DMS114 treated with DMSO at 0.1 percent for 48 hours (cell line): ENCODE results near the gene ITPKB.

Experiments used
- DNase-seq: peaks from one replicate; lab custom pipeline; 2025; ENCODE audit not compliant: unreplicated experiment; lab: John Stamatoyannopoulos, UW

ITPKB gene

GRCh38 chr1:226686440-226687425, 52.3 kb downstream of the ITPKB start:
- no peak for DNase-seq

DNA sequence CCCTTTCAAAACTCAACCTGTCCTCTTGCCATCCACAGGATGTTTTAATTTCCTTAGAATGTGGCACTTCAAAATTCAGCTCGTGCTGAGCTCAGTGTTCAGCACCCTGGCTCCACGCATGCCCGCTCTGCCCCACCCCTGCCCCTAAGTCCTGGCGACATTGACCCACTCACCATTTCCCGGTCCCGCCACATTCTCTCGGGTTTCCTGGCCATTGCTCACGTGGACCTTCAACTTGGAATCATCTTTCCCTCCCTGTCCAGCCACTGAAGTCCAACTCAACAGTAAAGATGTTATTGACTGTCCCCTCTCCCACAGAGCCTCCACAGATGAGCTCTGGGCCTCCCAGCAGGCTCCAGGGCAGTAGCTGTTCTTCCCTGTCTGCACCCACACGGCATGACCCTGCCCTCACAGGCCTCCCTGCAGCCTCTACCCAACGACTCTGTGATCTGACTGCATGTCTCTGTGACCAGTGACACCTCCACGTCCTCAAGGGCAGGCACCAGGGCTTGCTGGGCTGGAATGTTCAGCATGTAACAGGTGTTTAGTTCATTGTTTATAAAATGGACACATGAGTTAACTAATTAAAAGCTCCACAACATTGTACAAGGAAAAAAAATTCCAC, 53.8 kb downstream of the ITPKB start:
- no peak for DNase-seq

- DNase-seq = no peak
Measured at GRCh38 chr1:226684026-226684425, 55.1 kb downstream of the ITPKB start.

DNA sequence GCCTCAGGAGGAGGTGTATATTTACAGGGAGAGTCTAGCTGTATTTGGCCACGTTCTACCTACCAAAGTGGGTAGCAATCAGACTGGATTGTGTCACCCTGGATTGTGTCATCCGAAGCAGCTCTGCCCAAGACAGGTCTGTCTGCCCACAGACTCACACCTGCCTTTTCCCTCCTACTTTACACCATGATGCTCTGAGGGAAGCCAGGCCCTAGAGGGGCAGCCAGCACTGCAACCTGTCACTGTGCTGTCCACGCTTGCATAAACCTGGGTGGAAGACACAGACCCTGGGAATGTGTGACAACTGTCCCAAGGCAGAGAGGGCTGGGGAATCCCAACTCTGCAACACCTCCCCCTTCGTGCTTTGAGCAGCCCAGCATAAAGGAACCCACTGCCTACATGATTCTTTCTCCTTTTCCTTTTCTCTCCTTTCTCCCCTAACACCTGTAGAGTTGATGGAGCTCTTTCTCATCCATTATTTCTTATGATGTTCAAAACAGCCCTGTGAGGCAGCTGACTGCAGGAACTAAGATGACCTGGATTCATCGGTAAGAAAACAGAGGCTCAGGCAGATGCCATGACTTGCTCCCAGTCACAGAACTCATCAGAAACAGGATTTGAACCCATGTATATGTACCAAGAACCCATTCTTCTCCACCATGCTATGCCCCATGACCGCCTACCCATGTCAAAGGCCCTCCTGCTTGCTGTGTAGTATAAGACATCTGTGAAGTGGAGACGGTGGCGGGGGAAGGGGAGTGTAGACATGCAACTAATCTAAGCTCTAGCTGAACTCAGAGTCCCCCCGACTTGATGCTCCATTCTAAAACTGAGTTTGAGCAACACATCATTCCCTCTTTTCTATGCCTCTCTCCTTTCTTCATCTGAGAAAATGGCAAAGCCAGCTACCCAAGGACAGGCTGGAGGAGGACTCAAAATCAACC, 55.9 kb downstream of the ITPKB start:
- no peak for DNase-seq

DNA sequence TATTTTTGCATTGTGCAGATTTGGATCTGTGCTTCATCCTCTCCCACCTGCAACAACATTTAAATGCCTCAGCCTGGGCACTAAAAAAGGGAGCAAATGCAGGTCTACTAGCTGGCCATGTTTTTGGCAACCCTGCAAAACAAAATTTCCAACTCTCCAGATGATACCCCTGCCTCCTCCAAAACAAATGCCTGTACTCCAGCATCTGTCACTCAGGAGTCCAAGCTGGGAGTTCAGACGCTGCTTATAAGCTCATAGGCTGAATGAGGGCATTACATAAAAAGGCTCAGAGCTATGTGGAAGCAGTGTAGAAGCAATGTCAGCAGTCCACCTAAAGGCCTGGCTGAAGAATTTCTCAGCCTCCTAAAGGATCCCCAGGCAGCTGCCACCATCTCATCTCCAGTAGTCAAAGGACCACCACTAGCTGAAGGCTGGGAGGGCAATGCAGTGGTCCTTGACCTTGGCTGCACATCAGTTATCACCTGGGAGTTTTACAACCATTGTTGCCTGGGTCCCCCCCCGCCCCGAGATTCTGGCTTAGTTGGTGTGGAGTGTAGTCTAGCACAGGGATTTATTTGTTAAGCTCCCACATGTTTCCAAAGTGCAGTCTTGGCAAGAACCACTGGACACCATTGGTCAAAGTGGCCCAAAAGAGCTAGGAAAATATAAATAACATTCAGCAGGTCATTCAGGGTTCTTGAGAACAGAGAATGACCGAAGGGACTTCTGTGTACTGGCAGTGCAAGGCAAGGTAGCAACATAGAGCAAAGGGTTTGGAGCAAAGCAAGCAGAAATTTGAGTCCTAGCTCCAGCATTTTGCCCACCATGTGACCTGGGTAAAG, 57.2 kb downstream of the ITPKB start:
- no peak for DNase-seq

DNA sequence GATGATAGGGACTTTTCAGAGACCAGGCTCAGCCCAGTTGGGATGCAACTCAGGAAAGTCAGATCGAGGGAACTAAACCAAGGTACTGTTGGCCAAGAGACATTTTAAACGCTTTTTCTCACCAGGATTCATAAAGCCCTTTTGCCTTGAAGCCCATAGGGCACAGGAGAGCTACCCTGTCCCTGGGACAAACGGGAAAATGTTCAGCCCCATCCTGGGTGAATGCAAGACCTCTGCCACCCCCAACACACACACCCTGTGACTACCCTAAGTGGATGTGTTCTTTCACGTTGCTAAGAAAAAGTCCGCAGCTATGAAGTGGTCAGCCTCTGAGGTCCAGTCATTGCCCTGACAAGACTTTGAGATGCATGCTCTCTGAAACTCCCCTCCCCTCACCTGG, 58.4 kb downstream of the ITPKB start:
- no peak for DNase-seq

GRCh38 chr1:226679853-226680516, 59.1 kb downstream of the ITPKB start:
- no peak for DNase-seq

DNA sequence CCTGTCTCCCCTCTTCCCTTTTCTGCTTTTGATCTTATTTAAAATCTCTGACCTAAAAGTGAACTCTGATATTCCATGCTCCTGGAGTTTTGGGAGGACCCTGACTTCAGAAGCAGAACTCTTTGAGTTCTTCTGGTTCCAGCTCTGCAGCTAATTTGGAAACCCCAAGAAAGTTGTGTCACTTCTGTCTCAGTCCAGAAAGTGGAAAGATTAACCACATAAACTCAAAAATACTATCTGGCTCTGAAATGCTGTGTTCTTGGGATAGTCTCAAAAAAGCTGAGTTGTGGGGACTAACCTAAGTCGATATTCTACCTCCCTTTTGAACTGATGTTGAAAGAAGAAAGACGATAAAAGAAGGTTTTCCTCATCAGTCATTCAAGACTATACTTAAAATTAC, 59.8 kb downstream of the ITPKB start:
- no peak for DNase-seq

GRCh38 chr1:226678701-226679100, 60.4 kb downstream of the ITPKB start:
- DNase-seq = no peak

DNA sequence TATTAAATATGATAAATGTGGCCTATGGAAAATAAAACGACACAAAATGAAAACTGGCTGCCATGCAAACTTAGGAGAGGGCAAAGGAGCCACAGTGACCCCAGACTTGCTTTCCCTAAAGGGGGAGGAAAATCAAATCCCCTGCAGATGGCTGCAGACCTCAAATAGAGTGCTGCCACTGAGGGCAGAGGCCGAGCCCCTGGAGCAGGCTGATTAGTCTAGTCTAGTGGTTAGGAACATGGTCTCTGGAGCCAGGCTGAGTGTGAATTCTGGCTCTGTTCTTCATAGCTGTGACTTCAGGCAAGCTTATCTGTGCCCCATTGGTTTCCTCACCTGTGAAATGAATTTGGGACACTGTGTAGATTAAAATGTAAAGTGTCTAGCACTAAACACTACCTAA, 60.8 kb downstream of the ITPKB start:
- no peak for DNase-seq

- DNase-seq = no peak
Measured at GRCh38 chr1:226677027-226678020, 61.8 kb downstream of the ITPKB start.

DNA sequence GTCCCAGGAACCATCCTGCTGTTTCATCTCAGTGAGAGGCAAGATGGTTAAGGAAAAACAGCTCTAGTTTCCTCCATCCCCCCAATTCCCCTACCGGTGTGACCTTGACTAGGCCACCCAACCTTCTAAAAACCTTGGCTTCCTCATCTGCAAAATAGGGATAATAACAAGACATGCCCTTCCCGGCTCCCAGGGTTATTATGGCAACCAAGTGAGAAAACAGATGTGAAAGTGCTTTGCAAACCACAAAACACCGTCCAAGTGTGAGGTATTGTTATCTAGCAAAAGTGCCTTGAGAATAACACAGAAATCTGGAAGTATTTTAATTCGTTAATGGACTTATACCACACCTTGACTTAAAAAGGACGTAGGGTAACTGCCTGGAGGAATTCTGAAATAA, 62.7 kb downstream of the ITPKB start:
- DNase-seq = no peak

- DNase-seq = no peak
Measured at GRCh38 chr1:226675715-226676357, 63.2 kb downstream of the ITPKB start.

- no peak for DNase-seq
Measured at GRCh38 chr1:226674892-226675714, 64.0 kb downstream of the ITPKB start.

DNA sequence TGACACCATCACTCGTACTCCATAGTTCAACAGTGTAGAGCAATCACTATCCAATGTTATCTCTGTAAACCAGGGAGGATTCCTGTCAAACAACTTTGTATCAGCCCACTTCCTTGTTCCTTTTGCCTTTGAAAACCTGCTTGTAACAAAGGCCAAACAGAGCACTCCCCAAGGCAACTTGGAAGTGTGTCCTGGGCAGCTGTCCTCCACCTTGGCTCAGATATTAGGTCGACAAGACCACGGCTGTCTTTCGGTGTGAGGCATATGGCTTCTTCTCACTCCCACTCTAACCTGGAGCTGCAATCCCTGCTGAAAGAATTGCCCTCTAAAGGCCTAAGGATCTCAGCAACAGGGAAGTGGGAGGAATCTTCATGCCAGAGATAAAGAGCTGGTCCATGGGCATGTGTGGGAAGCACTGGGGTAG, 66.7 kb downstream of the ITPKB start:
- no peak for DNase-seq

DNA sequence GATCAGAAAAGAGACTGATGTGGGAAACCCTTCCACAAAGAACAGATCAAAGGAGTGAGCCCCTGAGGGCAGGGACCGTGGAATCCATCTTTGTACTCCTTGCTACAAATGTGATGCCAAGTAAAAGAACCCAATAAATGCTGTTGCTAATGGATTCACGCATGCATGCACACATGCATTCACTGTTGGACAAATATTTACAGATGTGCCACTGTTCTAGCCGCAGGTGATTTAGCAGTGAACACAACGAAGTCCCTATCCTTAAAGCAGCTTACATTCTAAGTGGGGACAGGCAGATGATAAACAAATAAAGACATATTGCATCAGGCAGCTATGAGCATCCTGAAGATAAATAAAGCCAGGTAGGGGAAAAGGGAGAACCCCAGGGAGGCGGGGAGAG, 67.8 kb downstream of the ITPKB start:
- DNase-seq = no peak

GRCh38 chr1:226670073-226670472, 69.0 kb downstream of the ITPKB start:
- no peak for DNase-seq
